SHP77 treated with DMSO at 0.1 percent for 48 hours (cell line): ENCODE measurements around the gene MADCAM1.

ENCODE experiments used
- DNase-seq: peaks from one replicate; lab custom pipeline; 2025; lab: John Stamatoyannopoulos, UW

Gene MADCAM1

DNA sequence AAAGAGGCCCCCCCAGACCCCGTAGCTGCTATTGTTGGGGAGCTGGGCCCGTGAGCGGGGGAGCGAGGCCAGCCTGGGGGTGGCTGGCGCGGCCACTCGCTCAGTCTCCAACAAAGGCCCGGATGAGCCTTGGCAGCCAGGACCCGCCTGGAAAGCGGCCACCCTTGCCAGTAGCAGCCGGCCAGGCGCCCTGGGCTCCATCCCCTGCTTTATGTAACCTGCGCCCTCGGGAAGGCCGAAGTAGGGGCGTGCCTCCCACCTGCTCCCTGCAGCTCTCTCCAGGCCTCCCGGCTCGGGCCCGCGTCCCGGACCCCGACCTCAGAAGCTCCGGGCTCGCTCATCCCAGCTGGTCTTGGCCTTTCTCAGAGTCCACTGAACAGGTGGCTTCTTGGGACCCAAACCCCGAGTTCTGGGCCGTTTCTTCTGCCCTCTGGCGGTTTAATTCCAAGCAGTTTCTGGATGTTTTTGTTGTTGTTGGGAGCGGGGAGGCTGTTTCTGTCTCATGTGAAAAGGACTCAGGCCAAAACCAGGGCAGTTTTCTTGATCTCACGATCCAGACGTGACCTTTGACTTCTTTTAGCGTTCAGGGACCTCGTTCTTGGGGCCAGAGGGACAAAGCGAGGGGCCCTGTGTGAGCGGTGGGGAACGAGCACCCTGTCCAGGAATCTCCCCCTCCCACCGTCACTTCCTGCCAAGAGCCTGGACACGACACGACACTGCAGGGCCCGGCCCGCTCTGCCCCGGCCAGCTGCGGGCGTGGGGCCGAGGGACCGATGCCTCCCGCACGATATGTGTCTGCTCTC lies 36.5 kb downstream of the MADCAM1 start:
- DNase-seq, result no peak

DNA sequence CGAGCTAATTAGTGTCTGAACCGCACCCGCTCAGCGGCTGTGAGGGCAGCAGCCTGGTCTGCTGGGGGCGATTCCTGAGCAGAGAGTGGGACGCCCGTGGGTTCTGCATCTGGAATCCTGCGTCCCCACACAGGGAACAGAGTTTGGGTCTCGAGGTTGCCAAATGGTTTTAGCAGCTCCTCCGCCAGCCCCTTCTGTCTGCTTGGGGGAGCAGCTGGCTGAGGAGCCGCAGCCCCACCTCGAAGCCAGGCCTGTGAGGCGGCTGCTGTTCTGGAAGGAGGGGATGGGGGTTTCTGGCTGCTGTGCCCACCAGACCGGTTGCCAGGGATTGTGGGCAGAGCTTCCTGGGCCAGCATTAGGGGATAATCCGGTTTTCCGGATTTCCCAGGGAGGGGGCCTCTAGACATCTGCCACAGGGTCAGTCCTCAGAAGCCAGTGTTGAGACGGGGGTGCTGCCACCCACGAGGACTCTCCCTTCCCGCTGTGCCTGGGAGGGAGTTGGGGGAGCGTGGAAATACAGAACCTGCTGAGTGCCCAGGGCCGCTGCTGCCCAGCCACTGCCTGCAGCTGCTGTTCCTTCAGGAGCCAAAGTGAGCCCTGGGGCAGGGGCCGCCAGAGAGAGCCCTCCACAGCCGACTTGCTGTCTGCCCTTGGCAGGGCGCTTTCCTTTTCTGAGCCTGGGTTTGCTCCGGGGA lies 37.2 kb downstream of the MADCAM1 start:
- no peak for DNase-seq

DNA sequence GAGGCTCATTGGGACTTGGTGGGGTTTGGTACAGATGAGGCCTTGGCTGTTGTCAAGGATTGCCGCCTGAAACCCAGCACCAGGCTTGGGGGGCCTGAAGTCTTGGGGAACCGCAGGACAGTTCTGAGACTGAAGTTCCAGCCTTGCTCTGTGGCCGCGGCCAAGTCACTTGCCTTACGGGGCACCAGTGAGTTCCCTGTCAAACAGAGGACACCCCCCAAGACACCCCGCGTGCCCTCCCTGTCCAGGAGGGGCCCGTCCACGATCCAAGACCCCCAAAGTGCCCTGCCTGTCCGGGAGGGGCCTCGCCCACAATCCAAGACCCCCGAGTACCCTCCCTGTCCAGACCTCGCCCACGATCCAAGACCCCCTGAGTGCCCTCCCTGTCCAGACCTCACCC lies 37.8 kb downstream of the MADCAM1 start:
- no peak for DNase-seq

DNA sequence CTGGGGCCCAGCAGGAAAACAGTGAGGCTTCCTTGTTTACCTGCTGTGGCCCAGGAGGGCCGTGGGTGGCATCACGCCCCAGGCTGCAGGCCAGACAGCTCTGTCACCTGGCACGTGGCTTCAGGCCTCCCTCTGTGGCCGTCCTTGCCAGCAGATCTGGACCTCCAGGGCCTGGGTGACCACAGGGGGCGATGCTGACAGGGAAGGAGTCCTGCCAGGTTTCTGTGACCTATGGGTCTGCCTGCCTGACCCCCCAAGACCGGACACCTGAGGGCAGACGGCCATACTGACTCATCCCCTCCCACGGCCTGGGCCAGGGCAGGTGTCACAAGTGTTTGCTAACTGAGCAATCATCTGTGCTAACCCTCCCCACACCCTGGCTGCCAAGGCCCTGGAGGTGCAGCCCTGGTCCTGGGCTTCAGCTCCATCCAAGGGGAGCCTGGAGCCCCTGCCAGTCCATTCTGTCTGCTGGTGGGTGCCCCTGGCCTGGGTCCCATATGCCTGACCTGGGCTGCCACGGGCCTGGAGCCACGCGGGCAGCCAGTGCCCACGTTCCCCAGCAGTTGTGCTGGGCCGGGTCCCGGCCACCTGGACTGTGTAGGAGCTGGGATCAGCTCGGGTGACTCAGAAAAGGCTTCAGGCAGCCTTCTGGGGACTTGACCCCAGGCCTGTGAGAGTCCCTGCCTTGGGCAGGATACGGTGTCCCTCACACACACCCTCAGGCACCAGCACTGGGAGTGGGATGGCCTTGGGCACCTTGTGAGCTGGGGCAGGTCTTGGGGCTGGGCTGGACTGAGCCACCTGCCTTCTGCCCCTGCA lies 38.9 kb downstream of the MADCAM1 start:
- no peak for DNase-seq

DNA sequence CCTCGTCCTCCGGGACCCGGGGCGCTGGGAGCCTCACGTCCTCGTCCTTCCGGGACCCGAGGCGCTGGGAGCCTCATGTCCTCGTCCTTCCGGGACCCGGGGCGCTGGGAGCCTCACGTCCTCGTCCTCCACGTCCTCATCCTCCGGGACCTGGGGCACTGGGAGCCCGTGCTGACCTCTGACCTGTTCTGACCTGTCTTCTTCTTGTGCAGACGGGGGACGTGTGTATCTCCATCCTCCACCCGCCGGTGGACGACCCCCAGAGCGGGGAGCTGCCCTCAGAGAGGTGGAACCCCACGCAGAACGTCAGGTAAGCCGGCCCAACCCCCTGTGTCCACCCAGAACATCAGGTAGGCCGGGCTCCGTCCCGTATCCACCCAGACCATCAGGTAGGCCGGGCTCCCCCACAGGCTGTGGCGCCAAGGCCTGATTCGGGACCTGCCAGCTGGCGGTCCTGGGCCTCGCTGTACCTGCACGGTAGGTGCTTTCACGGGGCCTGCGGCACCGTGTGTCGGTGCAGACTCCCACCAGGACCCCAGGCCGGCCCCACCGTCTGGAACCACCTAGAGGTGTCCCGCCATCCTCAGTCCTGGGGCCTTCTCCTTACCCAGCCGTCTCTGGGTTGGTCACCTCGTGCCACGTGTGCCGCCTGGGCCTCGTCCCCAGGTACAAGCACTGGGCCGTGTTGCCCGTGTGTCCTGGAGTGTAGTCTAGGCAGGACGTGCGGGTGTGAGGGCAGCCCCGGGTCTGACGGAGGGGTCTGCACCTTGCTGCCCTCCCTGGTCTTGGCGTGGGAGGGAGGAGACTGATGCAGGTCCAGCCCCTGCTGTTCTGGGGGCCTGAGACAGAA lies 40.0 kb downstream of the MADCAM1 start:
- DNase-seq, result no peak

DNA sequence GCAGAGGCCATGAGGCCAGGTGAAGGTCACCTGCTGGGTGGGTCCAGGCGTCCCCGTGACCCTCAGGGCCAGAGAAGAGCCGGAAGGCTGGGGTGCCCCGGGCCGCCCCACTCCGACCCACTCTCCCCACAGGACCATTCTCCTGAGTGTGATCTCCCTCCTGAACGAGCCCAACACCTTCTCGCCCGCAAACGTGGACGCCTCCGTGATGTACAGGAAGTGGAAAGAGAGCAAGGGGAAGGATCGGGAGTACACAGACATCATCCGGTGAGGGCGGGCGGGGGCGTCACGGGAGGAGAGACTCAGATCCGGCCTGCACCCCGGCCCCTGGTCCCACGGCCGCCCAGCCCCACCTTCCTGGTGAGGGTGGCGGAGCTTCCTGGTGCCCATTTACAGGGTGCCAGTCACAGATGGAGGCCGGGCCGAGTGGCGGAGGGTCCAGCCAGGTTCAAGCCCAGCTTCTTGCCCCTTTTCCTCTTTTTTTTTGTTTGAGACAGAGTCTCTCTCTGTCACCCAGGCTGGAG lies 40.7 kb downstream of the MADCAM1 start:
- DNase-seq, result no peak

DNA sequence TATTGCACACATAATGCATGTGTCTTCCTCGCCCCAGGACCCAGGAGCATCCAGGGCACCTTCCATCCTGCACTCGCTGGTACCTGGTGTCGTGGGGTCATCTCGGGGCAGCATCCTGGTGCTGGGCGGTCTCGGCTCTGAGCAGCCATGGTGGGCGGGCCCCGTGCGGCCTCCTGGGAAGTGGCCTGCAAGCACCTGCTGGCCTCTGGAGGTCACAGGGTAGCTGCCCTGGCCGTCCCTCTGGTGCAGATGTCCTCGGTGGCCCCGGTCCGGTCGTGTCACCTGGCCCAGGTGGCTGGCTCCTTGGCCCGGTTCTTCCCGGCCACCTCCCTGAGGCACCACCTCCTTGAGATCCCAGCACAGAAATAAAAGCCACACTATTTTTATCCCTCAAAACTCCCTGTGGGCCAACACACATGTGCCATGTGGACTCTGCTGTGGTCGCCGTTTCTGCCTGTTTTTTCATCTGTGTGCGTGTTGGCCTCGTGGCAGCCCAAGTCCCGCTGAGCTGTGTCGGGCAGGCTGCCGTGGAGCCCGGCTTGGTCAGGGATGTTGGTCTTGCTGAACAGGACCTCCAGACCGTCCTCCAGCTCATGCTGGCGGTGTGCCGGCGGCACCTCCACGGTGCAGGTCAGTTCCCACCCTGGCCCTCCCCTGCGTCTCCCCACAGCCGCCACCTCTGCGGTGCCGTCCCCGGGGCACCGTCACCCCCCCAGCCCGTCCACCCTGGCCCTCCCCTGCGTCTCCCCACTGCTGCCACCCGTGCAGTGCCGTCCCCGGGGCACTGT lies 42.5 kb downstream of the MADCAM1 start:
- DNase-seq, result no peak

DNA sequence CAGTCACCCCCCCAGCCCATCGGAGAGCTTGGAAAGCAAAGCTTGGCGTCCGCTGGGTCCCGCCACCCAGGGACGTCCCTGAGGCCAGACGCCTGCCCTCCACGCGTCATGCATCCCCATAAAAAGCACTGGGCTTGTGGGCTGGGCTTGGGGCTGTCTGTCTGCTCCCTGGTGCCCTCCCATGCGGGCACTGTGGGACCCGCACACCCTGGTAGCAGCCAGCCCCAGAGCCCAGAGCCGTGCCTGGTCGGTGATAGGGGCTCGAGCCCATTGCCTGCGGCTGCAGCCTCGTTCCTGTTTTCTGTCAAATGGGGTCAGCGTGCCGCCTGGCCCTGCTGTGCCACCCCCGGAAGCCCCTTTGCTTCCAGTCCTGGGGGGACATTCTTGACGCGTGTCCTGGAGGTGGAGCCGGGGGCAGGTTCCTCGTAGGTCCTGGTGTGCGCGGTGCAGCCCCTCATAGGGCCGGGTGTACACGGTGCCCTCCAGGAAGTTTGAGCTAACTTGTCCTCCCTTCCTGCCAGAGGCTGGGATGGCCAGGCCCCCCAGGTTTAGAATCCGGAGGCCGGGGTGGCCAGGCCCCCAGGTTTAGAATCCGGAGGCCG lies 43.2 kb downstream of the MADCAM1 start:
- no peak for DNase-seq

DNA sequence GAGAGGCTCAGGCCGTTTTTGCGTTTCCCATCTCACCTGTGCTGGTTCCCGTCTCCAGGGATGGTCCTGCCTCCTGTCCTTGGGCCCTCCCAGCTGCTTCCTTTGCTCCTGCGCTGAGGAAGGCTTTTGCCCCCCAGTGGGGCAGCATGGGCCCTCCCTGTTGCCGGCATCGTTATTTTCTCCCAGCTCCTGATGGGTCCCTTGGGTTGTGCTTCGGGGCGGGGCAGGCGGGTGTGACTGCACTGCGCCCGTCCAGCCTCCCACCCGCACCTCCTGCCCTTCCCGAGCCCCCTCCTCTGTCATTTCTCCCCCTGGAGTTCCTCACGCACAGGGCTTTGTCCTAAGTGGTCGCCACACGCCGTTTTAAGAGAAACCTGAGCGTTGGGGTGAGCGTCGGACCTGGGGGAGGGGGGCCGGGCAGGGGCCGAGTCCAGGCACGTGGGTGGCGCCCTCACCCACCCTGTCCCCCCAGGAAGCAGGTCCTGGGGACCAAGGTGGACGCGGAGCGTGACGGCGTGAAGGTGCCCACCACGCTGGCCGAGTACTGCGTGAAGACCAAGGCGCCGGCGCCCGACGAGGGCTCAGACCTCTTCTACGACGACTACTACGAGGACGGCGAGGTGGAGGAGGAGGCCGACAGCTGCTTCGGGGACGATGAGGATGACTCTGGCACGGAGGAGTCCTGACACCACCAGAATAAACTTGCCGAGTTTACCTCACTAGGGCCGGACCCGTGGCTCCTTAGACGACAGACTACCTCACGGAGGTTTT lies 44.8 kb downstream of the MADCAM1 start:
- DNase-seq, result no peak

DNA sequence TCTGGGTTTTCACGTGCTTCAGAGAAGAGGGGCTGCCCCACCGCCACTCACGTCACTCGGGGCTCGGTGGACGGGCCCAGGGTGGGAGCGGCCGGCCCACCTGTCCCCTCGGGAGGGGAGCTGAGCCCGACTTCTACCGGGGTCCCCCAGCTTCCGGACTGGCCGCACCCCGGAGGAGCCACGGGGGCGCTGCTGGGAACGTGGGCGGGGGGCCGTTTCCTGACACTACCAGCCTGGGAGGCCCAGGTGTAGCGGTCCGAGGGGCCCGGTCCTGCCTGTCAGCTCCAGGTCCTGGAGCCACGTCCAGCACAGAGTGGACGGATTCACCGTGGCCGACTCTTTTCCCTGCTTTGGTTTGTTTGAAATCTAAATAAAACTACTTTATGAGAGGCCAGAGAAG lies 45.4 kb downstream of the MADCAM1 start:
- no peak for DNase-seq

DNA sequence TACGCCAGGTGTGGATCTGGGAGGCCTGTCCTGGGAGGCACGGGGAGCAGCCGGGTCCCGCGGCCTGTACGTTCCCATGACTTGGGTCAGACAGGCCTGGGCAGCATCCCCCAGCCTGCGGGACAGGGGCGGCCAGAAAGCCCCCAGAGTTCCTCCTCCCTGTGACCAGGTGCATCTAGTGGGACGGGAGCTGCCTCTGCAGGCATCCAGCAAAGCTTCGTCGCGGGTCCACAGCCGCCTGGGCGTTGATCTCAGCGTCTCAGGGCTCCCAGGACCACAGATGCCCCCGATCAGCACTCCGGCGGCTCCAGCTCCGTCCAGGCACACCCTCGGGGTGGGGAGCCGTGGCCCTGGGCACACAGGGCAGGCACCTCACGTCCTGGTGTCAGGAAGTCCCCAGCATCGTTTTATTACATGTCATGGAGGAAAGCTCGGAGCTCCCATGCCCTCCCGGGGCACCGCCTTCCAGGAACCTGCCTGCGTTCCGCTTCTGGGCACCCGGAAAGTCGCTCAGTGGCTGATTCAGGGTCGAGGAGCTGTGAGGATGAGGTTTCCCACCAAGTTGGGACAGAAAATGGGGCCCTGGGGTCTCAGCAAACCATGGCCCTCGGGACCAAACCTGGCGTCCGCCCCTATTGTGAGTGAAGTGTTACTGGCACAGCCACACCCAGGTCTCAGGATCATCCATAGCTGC lies 46.0 kb downstream of the MADCAM1 start:
- no peak for DNase-seq

DNA sequence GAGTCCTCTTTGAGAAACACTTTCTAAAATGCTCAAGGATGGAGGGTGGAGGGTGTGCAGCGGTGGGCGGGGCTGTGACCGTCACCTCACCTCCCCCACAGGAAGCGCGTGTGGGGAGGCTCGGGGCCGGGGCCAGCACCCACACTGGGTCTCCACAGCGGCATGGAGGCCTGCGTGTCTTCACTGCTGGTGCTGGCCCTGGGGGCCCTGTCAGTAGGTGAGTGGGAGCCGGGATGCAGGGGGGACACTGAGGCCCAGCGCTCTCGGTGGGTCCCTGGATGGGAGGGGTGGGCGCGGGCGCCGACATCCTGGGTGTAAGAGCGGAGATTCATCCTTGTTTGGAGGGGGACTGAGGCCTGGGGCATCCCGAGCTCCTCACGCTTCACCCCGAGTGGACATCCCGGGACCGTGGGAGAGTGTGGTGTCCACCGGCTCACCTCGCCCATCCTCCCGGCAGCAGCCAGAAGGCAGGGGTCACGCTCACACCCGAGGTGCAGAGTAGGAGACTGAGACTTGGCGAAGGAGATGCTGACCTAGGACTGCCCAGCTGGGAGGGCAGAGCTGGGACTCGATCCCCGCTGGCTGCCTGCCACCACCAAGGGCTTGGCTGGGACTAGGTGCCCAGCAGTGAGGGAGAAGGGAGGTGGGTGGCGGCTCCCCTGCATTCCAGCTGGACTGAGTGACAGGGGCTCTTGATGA lies 47.8 kb downstream of the MADCAM1 start, which contains the start of gene GZMM:
Gene GZMM, plus strand, starts transcription at position 144 of the 699 bp plus-strand sequence. Its CDS starts 19 bp downstream, at position 163.
- DNase-seq, result no peak

DNA sequence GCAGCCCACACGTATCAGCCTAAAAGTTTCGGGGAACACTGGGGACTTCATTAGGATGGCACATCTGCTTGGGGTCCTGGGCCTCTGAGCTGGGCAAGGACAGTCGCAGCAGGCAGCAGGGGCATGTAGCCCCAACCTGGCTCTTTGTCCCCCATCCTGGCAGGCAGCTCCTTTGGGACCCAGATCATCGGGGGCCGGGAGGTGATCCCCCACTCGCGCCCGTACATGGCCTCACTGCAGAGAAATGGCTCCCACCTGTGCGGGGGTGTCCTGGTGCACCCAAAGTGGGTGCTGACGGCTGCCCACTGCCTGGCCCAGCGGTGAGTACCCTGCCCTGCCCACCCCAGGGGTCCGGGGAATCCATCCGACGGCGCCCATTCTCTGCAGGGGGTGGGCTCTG lies 50.8 kb downstream of the MADCAM1 start:
- no peak for DNase-seq

DNA sequence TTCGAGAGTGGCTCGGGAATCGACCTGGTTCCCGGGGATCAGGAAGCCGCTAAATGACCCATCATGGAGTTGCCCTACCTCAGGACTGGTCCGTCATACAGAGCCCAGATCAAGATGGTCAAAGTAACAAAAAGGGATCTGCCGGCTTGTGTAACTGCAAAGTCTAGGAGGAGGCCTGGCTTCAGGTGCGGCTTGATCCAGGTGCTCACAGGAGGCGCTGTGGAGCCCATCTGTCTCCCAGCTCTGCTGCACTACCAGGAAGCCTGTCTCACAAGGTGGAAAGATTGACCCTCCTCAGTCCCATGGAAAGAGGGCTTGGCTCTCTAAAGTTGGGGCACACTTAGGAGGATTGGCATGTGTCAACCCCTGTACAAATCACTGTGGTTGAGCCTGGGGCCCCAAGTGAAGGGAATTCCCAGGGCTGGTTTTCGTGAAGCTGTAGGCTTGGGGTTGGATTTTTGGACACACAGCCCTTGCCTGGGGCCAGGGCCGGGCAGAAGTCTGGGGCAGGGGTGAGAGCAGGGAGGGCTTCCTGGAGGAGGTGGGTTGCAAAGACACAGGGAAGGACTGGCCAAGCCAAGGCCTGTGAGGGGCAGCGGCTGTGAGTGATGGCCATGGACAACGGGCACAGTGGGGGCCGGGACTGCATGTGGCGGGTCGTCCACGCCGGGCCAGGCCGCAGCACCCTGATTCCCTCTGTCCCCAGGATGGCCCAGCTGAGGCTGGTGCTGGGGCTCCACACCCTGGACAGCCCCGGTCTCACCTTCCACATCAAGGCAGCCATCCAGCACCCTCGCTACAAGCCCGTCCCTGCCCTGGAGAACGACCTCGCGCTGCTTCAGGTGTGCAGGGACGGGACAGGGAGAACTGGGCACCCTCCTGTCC lies 51.8 kb downstream of the MADCAM1 start:
- no peak for DNase-seq

DNA sequence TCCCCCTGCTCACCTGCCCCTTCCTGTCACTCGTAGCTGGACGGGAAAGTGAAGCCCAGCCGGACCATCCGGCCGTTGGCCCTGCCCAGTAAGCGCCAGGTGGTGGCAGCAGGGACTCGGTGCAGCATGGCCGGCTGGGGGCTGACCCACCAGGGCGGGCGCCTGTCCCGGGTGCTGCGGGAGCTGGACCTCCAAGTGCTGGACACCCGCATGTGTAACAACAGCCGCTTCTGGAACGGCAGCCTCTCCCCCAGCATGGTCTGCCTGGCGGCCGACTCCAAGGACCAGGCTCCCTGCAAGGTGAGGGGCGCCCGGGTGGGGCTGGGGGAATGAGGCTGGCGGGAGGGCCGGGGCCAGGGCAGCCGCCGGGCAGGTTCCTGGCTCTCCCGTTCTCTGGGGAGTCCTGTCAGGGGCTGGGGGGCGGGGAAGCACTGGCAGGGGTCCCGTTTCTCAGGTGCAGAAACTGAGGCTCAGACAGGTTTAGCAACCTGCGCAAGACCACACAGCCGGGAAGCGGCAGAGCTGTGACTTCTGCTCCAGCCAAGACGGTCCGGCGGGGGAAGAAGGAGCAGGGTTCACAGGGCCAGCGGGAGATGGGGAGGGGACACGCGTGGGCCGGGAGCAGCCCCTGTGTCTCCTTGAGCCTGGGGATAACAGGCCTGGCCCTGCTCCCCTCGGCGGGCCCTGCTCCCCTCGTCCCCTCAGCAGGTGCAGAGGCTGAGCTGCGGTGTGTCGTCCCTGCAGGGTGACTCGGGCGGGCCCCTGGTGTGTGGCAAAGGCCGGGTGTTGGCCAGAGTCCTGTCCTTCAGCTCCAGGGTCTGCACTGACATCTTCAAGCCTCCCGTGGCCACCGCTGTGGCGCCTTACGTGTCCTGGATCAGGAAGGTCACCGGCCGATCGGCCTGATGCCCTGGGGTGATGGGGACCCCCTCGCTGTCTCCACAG lies 52.9 kb downstream of the MADCAM1 start:
- no peak for DNase-seq

DNA sequence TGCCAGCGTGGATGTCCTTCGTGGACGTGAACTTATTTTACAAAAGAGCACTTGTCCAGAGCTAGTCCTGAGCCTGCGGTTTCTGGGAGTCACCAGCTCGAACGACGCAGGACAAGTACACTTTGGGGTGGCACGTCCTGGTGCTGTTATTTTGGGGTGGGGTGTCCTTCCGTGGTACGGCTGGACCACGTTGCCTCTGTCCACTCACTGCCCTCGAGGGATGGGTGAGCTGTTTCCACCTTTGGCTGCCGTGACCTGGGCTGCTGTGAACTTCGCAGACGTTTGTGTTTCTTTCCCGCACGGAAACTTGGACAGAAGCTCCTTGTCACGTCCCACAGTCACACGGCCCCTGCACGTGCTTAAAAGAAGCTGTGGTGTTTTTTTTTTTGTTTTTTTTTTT lies 58.5 kb downstream of the MADCAM1 start:
- DNase-seq, result no peak
